ENCODE data around the gene GPR153.

GRCh38 chr1:6239950-6240768 lies 20.7 kb downstream of the GPR153 start:
- TF ChIP-seq CTCF (IDR thresholded peaks at IDR 0.05) (no peak), POLR2A (IDR thresholded peaks at IDR 0.05) (no peak)
